H1 (cell line): ENCODE data around the gene MITF.

Experiments used
- EP300 ChIP-seq, 2 experiments: IDR thresholded peaks; 1 replicate in 1 of 2; 2 replicates in 1 of 2; pipeline ENCODE4 v1.6.1; 2011 to 2012; ENCODE audit warnings: low read depth in 2 of 2, low read length in 2 of 2, mild to moderate bottlenecking in 2 of 2, borderline replicate concordance in 1 of 2, inconsistent platforms in 1 of 2, moderate library complexity in 1 of 2
- GABPA ChIP-seq: IDR thresholded peaks from 2 replicates; pipeline ENCODE4 v1.6.1; 2011; ENCODE audit warnings: mild to moderate bottlenecking, low read length, moderate library complexity, borderline replicate concordance; ENCODE audit not compliant: insufficient read depth
- RAD21 ChIP-seq, 2 experiments: IDR thresholded peaks in 1 of 2; conservative IDR thresholded peaks in 1 of 2; 2 replicates each; pipeline ENCODE4 v1.6.1; 2011; ENCODE audit warnings: low read depth in 2 of 2, low read length in 2 of 2, improper control_type of control experiment in 1 of 2, inconsistent platforms in 1 of 2, mild to moderate bottlenecking in 1 of 2, moderate library complexity in 1 of 2
- TAF1 ChIP-seq: IDR thresholded peaks from 2 replicates; pipeline ENCODE4 v1.6.1; 2011; ENCODE audit warnings: mild to moderate bottlenecking, low read depth, low read length
- TF ChIP-seq, protein P1 (sequence below): IDR thresholded peaks from 2 replicates; pipeline ENCODE4 v1.6.1; 2012; ENCODE audit warnings: inconsistent platforms

DNA sequence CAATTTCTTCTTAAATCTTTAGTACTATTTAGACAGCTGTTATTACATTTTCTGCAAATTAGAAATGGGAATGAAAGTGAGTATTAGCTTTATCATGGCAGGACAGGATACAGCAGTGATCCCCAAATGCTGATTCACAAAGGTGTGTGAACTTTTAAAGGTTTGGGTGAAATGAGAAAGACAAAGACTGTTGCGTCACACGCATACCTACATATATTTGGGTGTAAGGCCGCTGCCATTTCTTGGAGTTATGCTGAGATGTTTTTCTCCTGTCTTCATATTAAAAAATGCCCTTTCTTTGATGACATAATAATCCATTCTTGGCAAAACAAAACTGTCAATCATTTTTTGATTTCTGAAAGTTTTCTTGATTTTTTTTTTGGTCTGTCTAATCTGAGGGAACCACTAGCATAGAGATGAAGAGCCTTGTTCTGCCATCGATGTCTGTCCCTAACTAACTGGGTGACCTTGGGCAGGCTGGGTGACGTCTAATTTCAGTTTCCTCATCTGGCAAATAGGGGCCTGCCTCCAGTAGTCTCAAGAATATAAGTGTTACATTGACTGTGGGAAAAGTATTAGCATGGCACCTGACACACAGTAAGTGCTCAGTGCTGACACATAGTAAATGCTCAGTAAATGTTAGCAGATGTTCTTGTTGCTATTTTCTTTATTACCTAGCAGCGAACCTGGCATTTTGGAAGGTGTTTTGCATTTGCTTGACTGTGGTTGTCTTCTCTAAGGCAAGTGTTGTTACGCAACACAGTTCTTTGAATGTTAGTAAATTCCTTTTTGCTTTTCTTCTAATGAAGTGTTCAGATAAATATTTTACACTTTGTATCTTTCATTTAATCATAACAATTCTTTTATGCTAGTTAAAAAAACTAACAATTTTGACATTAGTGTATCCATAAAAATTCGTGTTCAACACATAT lies 5.0 kb downstream of the MITF start:
- TF ChIP-seq RAD21 (IDR thresholded peaks at IDR 0.05 in 1 of 2, conservative IDR thresholded peaks at IDR 0.05 in 1 of 2; ENCODE audit: low read depth in 2 of 2, low read length in 2 of 2) (no peak), TAF1 (no peak), GABPA (no peak), EP300 (IDR thresholded peaks at IDR 0.05; ENCODE audit: borderline replicate concordance in 1 of 2, low read depth in 2 of 2, low read length in 2 of 2) (no peak)
- TF ChIP-seq, protein P1, sequence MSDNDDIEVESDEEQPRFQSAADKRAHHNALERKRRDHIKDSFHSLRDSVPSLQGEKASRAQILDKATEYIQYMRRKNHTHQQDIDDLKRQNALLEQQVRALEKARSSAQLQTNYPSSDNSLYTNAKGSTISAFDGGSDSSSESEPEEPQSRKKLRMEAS: no peak
